Forelimb muscle (tissue), 1 donor: ENCODE results near the gene TLR8. TPM values are rescaled to one million over a fixed set of nuclear protein-coding genes. Genes with fewer than 3 reads are reported as not detected.

Experiments
- DNase-seq: peaks from one replicate; pipeline ENCODE4 v3.0.0-alpha.2; 2013; ENCODE audit warnings: low read depth
- polyA plus RNA-seq: library from polyadenylated mRNA; unstranded; fragments of 120-200 nt; gene quantifications from one replicate; pipeline ENCODE4 v1.2.1, GENCODE V29; 2013; ENCODE audit not compliant: insufficient read length

Gene TLR8
- polyA plus RNA-seq = 0.20 TPM

- no peak for DNase-seq
These were observed at the start of gene TLR8 for GRCh38 chrX:12906046-12906761. Gene TLR8, plus strand, starts transcription at chrX:12906620. Its CDS starts 87 bp downstream, at chrX:12906707.

GRCh38 chrX:12865359-12865758 lies 41.1 kb upstream of the TLR8 start:
- DNase-seq = no peak

GRCh38 chrX:12866451-12867377 lies 39.7 kb upstream of the TLR8 start, which contains the start of gene TLR7:
Gene TLR7, plus strand, starts transcription at chrX:12867072. Its CDS starts 507 bp downstream, at chrX:12867579.
- DNase-seq = no peak

- no peak for DNase-seq
These were observed 38.7 kb upstream of the TLR8 start for GRCh38 chrX:12867685-12868084.

- no peak for DNase-seq
These were observed 37.7 kb upstream of the TLR8 start for GRCh38 chrX:12868747-12869146.

- DNase-seq = no peak
These were observed 35.2 kb upstream of the TLR8 start for GRCh38 chrX:12871257-12871656.

- no peak for DNase-seq
These were observed 33.7 kb upstream of the TLR8 start for GRCh38 chrX:12872741-12873140.

GRCh38 chrX:12874581-12874980 lies 31.8 kb upstream of the TLR8 start:
- no peak for DNase-seq

- DNase-seq = no peak
These were observed 29.0 kb upstream of the TLR8 start for GRCh38 chrX:12877386-12877785.

- no peak for DNase-seq
These were observed 27.9 kb upstream of the TLR8 start for GRCh38 chrX:12878536-12878935.

- DNase-seq = no peak
These were observed 24.5 kb upstream of the TLR8 start for GRCh38 chrX:12881914-12882313.

- DNase-seq = no peak
These were observed 20.9 kb upstream of the TLR8 start for GRCh38 chrX:12885508-12885907.

- no peak for DNase-seq
These were observed 19.9 kb upstream of the TLR8 start for GRCh38 chrX:12886545-12886944.

- no peak for DNase-seq
These were observed 19.3 kb upstream of the TLR8 start for GRCh38 chrX:12887141-12887540.

GRCh38 chrX:12887767-12888166 lies 18.7 kb upstream of the TLR8 start:
- DNase-seq = no peak

- no peak for DNase-seq
These were observed 16.0 kb upstream of the TLR8 start for GRCh38 chrX:12890467-12890866.

GRCh38 chrX:12891171-12891570 lies 15.2 kb upstream of the TLR8 start:
- no peak for DNase-seq

GRCh38 chrX:12891915-12892506 lies 14.4 kb upstream of the TLR8 start:
- no peak for DNase-seq

- DNase-seq = no peak
These were observed 13.7 kb upstream of the TLR8 start for GRCh38 chrX:12892716-12893115.

GRCh38 chrX:12894074-12895030 lies 12.1 kb upstream of the TLR8 start:
- DNase-seq = no peak

GRCh38 chrX:12895866-12896265 lies 10.6 kb upstream of the TLR8 start:
- no peak for DNase-seq
